Left lung (tissue), 10 donors: ENCODE measurements around the gene UGT1A9. TPM values are rescaled to one million over a fixed set of nuclear protein-coding genes. Genes with fewer than 3 reads are reported as not detected.

Experiments
- ATAC-seq: fragments of 200-7000 bp; cut with Tn5 transposase; one replicate; pipeline ENCODE4 v1.9.1; 2020; ENCODE audit warnings: moderate library complexity
- DNase-seq, 4 donors: peaks; one replicate each; pipeline ENCODE4 v3.0.0-alpha.2; 2013 to 2020
- H3K27ac ChIP-seq, 2 donors: fragments of 200-600 bp; sonication (generic) in 1 of 2; one replicate each; pipeline versions ENCODE4 v1.5.0 to v1.8.0; 2020 to 2021
- H3K27me3 ChIP-seq, 2 donors: fragments of 200-600 bp; sonication (generic) in 1 of 2; one replicate each; pipeline versions ENCODE4 v1.5.0 to v1.8.0; 2020 to 2021
- H3K36me3 ChIP-seq, 2 donors: fragments of 200-600 bp; sonication (generic) in 1 of 2; one replicate each; pipeline versions ENCODE4 v1.5.0 to v1.8.0; 2020 to 2021
- H3K4me1 ChIP-seq, 2 donors: fragments of 200-600 bp; one replicate each; pipeline ENCODE4 v1.8.0; 2021
- H3K4me3 ChIP-seq, 2 donors: fragments of 200-600 bp; sonication (generic) in 1 of 2; one replicate each; pipeline versions ENCODE4 v1.5.0 to v1.8.0; 2020 to 2021; ENCODE audit warnings: mild to moderate bottlenecking in 1 of 2
- H3K9me3 ChIP-seq, 2 donors: fragments of 200-600 bp; sonication (generic) in 1 of 2; one replicate each; pipeline versions ENCODE4 v1.5.0 to v1.8.0; 2020 to 2021
- CTCF ChIP-seq, 2 donors: fragments of 200-600 bp; sonication (generic) in 1 of 2; IDR thresholded peaks; one replicate each; pipeline versions ENCODE4 v1.5.0 to v1.8.0; 2021; ENCODE audit warnings: antibody characterized with exemption in 2 of 2
- intact Hi-C, 2 donors: fragments of 100-400 bp; cut with DNase I; formaldehyde crosslinking; loops; one replicate each; pipeline versions ENCODE4 v1.11.2 to v1.14.2; 2022
- polyA plus RNA-seq, 6 donors: library from polyadenylated mRNA; unstranded; fragments of 120-200 nt; gene quantifications; one replicate each; pipeline ENCODE4 v1.2.1, GENCODE V29; 2013; ENCODE audit not compliant: insufficient read length in 6 of 6
- total RNA-seq, 2 donors: library from RNA; stranded (reverse); fragmentation: NEBNext Ultra II Directional; extraction: Animal tissue kit (Norgen Biotek cat#: 25700); gene quantifications; one replicate each; pipeline ENCODE4 v1.2.1, GENCODE V29; 2021
- donor health status: DM: no; HTN: yes; CAD: no.
- donor health status: DM: no; HTN: no; CAD: no.

UGT1A9 gene
- total and polyA plus RNA-seq, 8 donors: not detected

GRCh38 chr2:233656443-233656842 is 15.3 kb upstream of the UGT1A9 start:
- intact Hi-C loops: no loop called here
- peak in 1 of 4 donors; percentile 19 for DNase-seq
- no peak for TF ChIP-seq CTCF (IDR thresholded peaks at IDR 0.05)

GRCh38 chr2:233658610-233659009 is 13.1 kb upstream of the UGT1A9 start:
- intact Hi-C loops: no loop called here
- no peaks in the 10 kb centered on the region for H3K9me3 ChIP-seq
- H3K4me3 ChIP-seq: no peak overlapping the region
- DNase-seq: no peak
- TF ChIP-seq CTCF (IDR thresholded peaks at IDR 0.05): no peak
- H3K4me1 ChIP-seq: no peaks in the 10 kb centered on the region
- ATAC-seq: no peak
- no peaks in the 10 kb centered on the region for H3K36me3 ChIP-seq
- H3K27ac ChIP-seq: no peak overlapping the region
- no peaks in the 10 kb centered on the region for H3K27me3 ChIP-seq

More at GRCh38 chr2:233656443-233656842, 15.3 kb upstream of the UGT1A9 start:
- no peak overlapping the region for H3K27ac ChIP-seq
- no peak for ATAC-seq
- H3K4me1 ChIP-seq: no peaks in the 10 kb centered on the region
- H3K9me3 ChIP-seq: no peaks in the 10 kb centered on the region
- no peaks in the 10 kb centered on the region for H3K27me3 ChIP-seq
- no peak overlapping the region for H3K4me3 ChIP-seq
- H3K36me3 ChIP-seq: no peaks in the 10 kb centered on the region

- no peak for DNase-seq
- no peak overlapping the region for H3K4me3 ChIP-seq
- H3K4me1 ChIP-seq: no peaks in the 10 kb centered on the region
- no peaks in the 10 kb centered on the region for H3K27me3 ChIP-seq
- peaks cover 0 to 7% of the 10 kb centered on the region in 2 donors for H3K9me3 ChIP-seq
- no peaks in the 10 kb centered on the region for H3K36me3 ChIP-seq
- H3K27ac ChIP-seq: no peak overlapping the region
- ATAC-seq: no peak
- intact Hi-C loops: no loop called here
- no peak for TF ChIP-seq CTCF (IDR thresholded peaks at IDR 0.05)
These were observed 7.8 kb upstream of the UGT1A9 start for GRCh38 chr2:233663911-233664310.

GRCh38 chr2:233668605-233669260 is 3.0 kb upstream of the UGT1A9 start:
- Histone ChIP-seq H3K4me1 (no peaks in the 10 kb centered on the region), H3K27me3 (no peaks in the 10 kb centered on the region), H3K4me3 (no peak overlapping the region), H3K9me3 (peaks cover 0 to 6% of the 10 kb centered on the region in 2 donors), H3K27ac (no peak overlapping the region), H3K36me3 (no peaks in the 10 kb centered on the region)
- TF ChIP-seq CTCF (IDR thresholded peaks at IDR 0.05): no peak
- ATAC-seq: no peak
- intact Hi-C loops: no loop called here
- DNase-seq: no peak

GRCh38 chr2:233672886-233673285 is 1.2 kb downstream of the UGT1A9 start:
- Histone ChIP-seq H3K36me3 (no peaks in the 10 kb centered on the region), H3K4me3 (no peak overlapping the region), H3K4me1 (no peaks in the 10 kb centered on the region), H3K27me3 (no peaks in the 10 kb centered on the region), H3K9me3 (no peaks in the 10 kb centered on the region), H3K27ac (no peak overlapping the region)
- DNase-seq (no peak), ATAC-seq (no peak)
- TF ChIP-seq CTCF (IDR thresholded peaks at IDR 0.05): no peak
- intact Hi-C loops: no loop called here
